HCT116 (cell line): ENCODE data around the gene UBALD2. TPM values are rescaled to one million over a fixed set of nuclear protein-coding genes. Genes with fewer than 3 reads are reported as not detected.

Experiments
- ATAC-seq: fragments of 200-7000 bp; cut with Tn5 transposase; 2 replicates; pipeline ENCODE4 v1.9.1; 2020; ENCODE audit warnings: mild to moderate bottlenecking, moderate library complexity
- BruUV-seq: library from RNA; stranded (reverse); fragments of 400-500 nt; replicated peaks from 2 replicates; lab custom pipeline; 2021; lab: Mats Ljungman, UMichigan
- CTCF ChIA-PET: fragments of 300-600 bp; sonication (Branson Sonifier 250); formaldehyde crosslinking; loops from one replicate; lab custom pipeline; 2021; ENCODE audit warnings: antibody characterized with exemption; lab: Charles Lee
- POLR2A ChIA-PET: fragments of 300-600, 350-600 bp; sonication (Branson Sonifier 250); formaldehyde crosslinking; loops from one replicate; lab custom pipeline; 2021; ENCODE audit warnings: antibody characterized with exemption; lab: Charles Lee
- RAD21 ChIA-PET, 2 experiments: fragments of 300-600 bp; sonication (Branson Sonifier 250); formaldehyde crosslinking; loops; one replicate each; lab custom pipeline; 2023; ENCODE audit warnings: low total read pairs in 2 of 2; ENCODE audit not compliant: uncharacterized antibody in 2 of 2, unreplicated experiment in 2 of 2, low non-redundant PET in 1 of 2; lab: Charles Lee
- DNase-seq: peaks from one replicate; pipeline ENCODE4 v3.0.0-alpha.2; 2010; ENCODE audit warnings: low read depth, low spot score
- H2AFZ ChIP-seq: fragments of 200-600 bp; shearing (Covaris generic), sonication (generic); 2 replicates; pipeline ENCODE4 v1.6.1; 2017; ENCODE audit warnings: low read depth, mixed run types, mixed read lengths, antibody characterized with exemption, low read length; ENCODE audit not compliant: poor library complexity, severe bottlenecking
- H3K27ac ChIP-seq: 2 replicates; pipeline ENCODE4 v1.5.1; 2012; ENCODE audit warnings: low read depth, low read length
- H3K27me3 ChIP-seq: fragments of 200-600 bp; sonication (generic); 2 replicates; pipeline ENCODE4 v1.6.1; 2016; ENCODE audit warnings: mixed run types, low read length, mixed read lengths; ENCODE audit not compliant: insufficient read depth
- H3K36me3 ChIP-seq, 2 experiments: fragments of 200-500 bp in 1 of 2; fragments of 200-600 bp in 1 of 2; sonication (Bioruptor generic) in 1 of 2; sonication (generic) in 1 of 2; 2 replicates each; pipeline versions ENCODE4 v1.5.1 to v1.6.1; 2014 to 2016; ENCODE audit warnings: low read length in 2 of 2, inconsistent platforms in 1 of 2, mixed read lengths in 1 of 2, mixed run types in 1 of 2; ENCODE audit not compliant: insufficient read depth in 2 of 2, control insufficient read depth in 1 of 2
- H3K4me1 ChIP-seq, 2 experiments: fragments of 200-600 bp in 1 of 2; sonication (generic) in 1 of 2; 2 replicates each; pipeline versions ENCODE4 v1.5.1 to v1.6.1; 2012 to 2017; ENCODE audit warnings: low read length in 2 of 2, inconsistent platforms in 1 of 2, mild to moderate bottlenecking in 1 of 2, mixed read lengths in 1 of 2, mixed run types in 1 of 2, moderate library complexity in 1 of 2; ENCODE audit not compliant: insufficient read depth in 2 of 2, control insufficient read depth in 1 of 2
- H3K4me2 ChIP-seq: fragments of 200-600 bp; sonication (generic); 2 replicates; pipeline ENCODE4 v1.6.1; 2017; ENCODE audit warnings: mixed run types, low read length, mixed read lengths
- H3K4me3 ChIP-seq, 2 experiments: fragments of 200-600 bp in 1 of 2; sonication (generic) in 1 of 2; replicated peaks in 1 of 2; 2 replicates each; pipeline ENCODE4 v1.5.1; 2011 to 2016; ENCODE audit warnings: low read length in 2 of 2, control low read depth in 1 of 2, low read depth in 1 of 2, mild to moderate bottlenecking in 1 of 2, mixed read lengths in 1 of 2, mixed run types in 1 of 2
- H3K79me2 ChIP-seq: fragments of 200-600 bp; sonication (generic); 2 replicates; pipeline ENCODE4 v1.6.1; 2017; ENCODE audit warnings: mild to moderate bottlenecking, mixed run types, low read length, moderate library complexity, mixed read lengths; ENCODE audit not compliant: insufficient read depth
- H3K9ac ChIP-seq: fragments of 200-600 bp; sonication (generic); 2 replicates; pipeline ENCODE4 v1.6.1; 2016; ENCODE audit warnings: low read length, mixed read lengths
- H3K9me2 ChIP-seq: fragments of 200-600 bp; sonication (generic), shearing (Covaris generic); 2 replicates; pipeline ENCODE4 v1.6.1; 2017; ENCODE audit warnings: mixed run types, mild to moderate bottlenecking, moderate library complexity; ENCODE audit not compliant: insufficient read depth
- H3K9me3 ChIP-seq, 2 experiments: fragments of 200-500 bp in 1 of 2; fragments of 200-600 bp in 1 of 2; sonication (Bioruptor generic) in 1 of 2; sonication (generic) in 1 of 2; 2 replicates each; pipeline ENCODE4 v1.6.1; 2014 to 2017; ENCODE audit warnings: low read length in 2 of 2, mixed read lengths in 2 of 2, inconsistent platforms in 1 of 2, low read depth in 1 of 2, mild to moderate bottlenecking in 1 of 2, mixed run types in 1 of 2, moderate library complexity in 1 of 2; ENCODE audit not compliant: control insufficient read depth in 1 of 2, insufficient read depth in 1 of 2
- H4K20me1 ChIP-seq: fragments of 200-600 bp; sonication (generic), shearing (Covaris generic); 2 replicates; pipeline ENCODE4 v1.6.1; 2017; ENCODE audit warnings: mixed run types, mild to moderate bottlenecking, moderate library complexity; ENCODE audit not compliant: insufficient read depth
- CBX3 ChIP-seq: IDR thresholded peaks from 2 replicates; pipeline ENCODE4 v1.6.1; 2012; ENCODE audit warnings: low read depth
- EZH2 ChIP-seq: fragments of 200-600 bp; sonication (generic); IDR thresholded peaks from 2 replicates; pipeline ENCODE4 v1.6.1; 2017; ENCODE audit warnings: antibody characterized with exemption, mixed run types
- FOSL1 ChIP-seq: IDR thresholded peaks from 2 replicates; pipeline ENCODE4 v1.6.1; 2012; ENCODE audit warnings: low read depth
- RAD21 ChIP-seq: IDR thresholded peaks from 2 replicates; pipeline ENCODE4 v1.6.1; 2012; ENCODE audit warnings: low read depth, mild to moderate bottlenecking
- SIN3A ChIP-seq: IDR thresholded peaks from 2 replicates; pipeline ENCODE4 v1.6.1; 2012; ENCODE audit warnings: low read depth
- SRF ChIP-seq: IDR thresholded peaks from 2 replicates; pipeline ENCODE4 v1.6.1; 2012; ENCODE audit warnings: low read depth
- YY1 ChIP-seq: IDR thresholded peaks from 2 replicates; pipeline ENCODE4 v1.6.1; 2011; ENCODE audit warnings: low read length, low read depth, moderate library complexity, mild to moderate bottlenecking; ENCODE audit not compliant: insufficient replicate concordance; ENCODE audit errors: extremely low read depth
- ZFX ChIP-seq: fragments of 450-650 bp; IDR thresholded peaks from 2 replicates; pipeline ENCODE4 v1.6.1; 2017
- ZNF274 ChIP-seq: fragments of 200-500 bp; sonication (Bioruptor generic); IDR thresholded peaks from 2 replicates; pipeline ENCODE4 v1.6.1; 2014; ENCODE audit warnings: mild to moderate bottlenecking, low read depth, low read length, inconsistent platforms
- intact Hi-C: fragments of 100-400 bp; cut with micrococcal nuclease; formaldehyde crosslinking; loops from 2 replicates; pipeline ENCODE4 v1.10.0; 2022
- total RNA-seq: library from RNA; stranded (reverse); gene quantifications from one replicate; pipeline ENCODE4 v1.2.1, GENCODE V29; 2021; ENCODE audit not compliant: unreplicated experiment
- TF ChIP-seq, protein P1 (sequence below), 3 experiments: fragments of 200-600 bp in 1 of 3; sonication (generic) in 1 of 3; IDR thresholded peaks in 2 of 3; conservative IDR thresholded peaks in 1 of 3; 2 replicates each; pipeline ENCODE4 v1.5.1; 2012 to 2017; ENCODE audit warnings: low read depth in 2 of 3, low read length in 2 of 3, antibody characterized with exemption in 1 of 3, borderline replicate concordance in 1 of 3, control low read depth in 1 of 3, mild to moderate bottlenecking in 1 of 3, mixed read lengths in 1 of 3, mixed run types in 1 of 3, moderate library complexity in 1 of 3; ENCODE audit not compliant: insufficient read depth in 1 of 3

The UBALD2 gene
- total RNA-seq, 1 experiment from 2014 or later = 94.3 TPM

DNA sequence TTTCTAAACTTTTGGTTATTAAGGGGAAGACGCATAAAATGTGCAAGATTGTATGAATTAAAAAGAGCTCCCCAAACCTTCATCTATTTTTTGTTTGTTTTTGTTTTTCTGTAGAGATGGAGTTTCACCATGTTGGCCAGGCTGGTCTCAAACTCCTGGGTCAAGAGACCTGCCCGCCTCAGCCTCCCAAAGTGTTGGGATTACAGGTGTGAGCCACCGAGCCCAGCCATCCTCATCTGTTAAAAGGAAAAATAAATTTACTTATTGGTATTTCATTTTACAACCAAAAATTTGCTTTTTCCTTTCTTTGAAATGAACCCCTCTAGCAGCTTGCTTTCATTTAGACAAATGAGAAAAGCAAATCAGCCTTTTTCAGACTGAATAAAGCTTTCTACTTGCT, 48.1 kb upstream of the UBALD2 start:
- Histone ChIP-seq H3K4me3 (no peak overlapping the region), H3K27me3 (no peaks in the 10 kb centered on the region), H3K36me3 (no peaks in the 10 kb centered on the region), H2AFZ (no peak overlapping the region), H3K79me2 (no peaks in the 10 kb centered on the region), H4K20me1 (no peaks in the 10 kb centered on the region), H3K9me3 (no peaks in the 10 kb centered on the region), H3K4me2 (no peak overlapping the region), H3K9me2 (no peaks in the 10 kb centered on the region), H3K27ac (no peak overlapping the region), H3K9ac (no peak overlapping the region), H3K4me1 (no peaks in the 10 kb centered on the region)
- no peak for TF ChIP-seq SIN3A
- no peak for TF ChIP-seq YY1
- no peak for TF ChIP-seq ZFX
- no peak for TF ChIP-seq FOSL1
- TF ChIP-seq, protein P1, sequence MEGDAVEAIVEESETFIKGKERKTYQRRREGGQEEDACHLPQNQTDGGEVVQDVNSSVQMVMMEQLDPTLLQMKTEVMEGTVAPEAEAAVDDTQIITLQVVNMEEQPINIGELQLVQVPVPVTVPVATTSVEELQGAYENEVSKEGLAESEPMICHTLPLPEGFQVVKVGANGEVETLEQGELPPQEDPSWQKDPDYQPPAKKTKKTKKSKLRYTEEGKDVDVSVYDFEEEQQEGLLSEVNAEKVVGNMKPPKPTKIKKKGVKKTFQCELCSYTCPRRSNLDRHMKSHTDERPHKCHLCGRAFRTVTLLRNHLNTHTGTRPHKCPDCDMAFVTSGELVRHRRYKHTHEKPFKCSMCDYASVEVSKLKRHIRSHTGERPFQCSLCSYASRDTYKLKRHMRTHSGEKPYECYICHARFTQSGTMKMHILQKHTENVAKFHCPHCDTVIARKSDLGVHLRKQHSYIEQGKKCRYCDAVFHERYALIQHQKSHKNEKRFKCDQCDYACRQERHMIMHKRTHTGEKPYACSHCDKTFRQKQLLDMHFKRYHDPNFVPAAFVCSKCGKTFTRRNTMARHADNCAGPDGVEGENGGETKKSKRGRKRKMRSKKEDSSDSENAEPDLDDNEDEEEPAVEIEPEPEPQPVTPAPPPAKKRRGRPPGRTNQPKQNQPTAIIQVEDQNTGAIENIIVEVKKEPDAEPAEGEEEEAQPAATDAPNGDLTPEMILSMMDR (IDR thresholded peaks at IDR 0.05 in 2 of 3, conservative IDR thresholded peaks at IDR 0.05 in 1 of 3; ENCODE audit: borderline replicate concordance in 1 of 3, insufficient read depth in 1 of 3, low read depth in 2 of 3, low read length in 2 of 3) = no peak
- TF ChIP-seq CBX3 = no peak
- TF ChIP-seq RAD21 = no peak
- no peak for TF ChIP-seq ZNF274
- TF ChIP-seq EZH2 = no peak
- no peak for TF ChIP-seq SRF
- ChIA-PET RAD21 (no interaction called here), POLR2A (no interaction called here), CTCF (interaction anchor here (0.9 kb wide), 1 partner anchor 62 kb away, joined by 4 read pairs; no protein-coding TSS in a partner anchor)
- ATAC-seq = no peak
- DNase-seq = no peak
- intact Hi-C loops = no loop called here
- BruUV-seq = no TSS peak
